Liver (tissue), 9 donors: ENCODE results near the gene KCNQ5. TPM values are rescaled to one million over a fixed set of nuclear protein-coding genes. Genes with fewer than 3 reads are reported as not detected.

Source experiments
- DNase-seq: peaks from one replicate; pipeline ENCODE4 v3.0.0-alpha.2; 2017; ENCODE audit warnings: low spot score
- H3K27ac ChIP-seq, 2 donors: one replicate each; pipeline ENCODE4 v1.7.0; 2013; ENCODE audit warnings: inconsistent platforms in 2 of 2, low read length in 2 of 2, control low read depth in 1 of 2, low read depth in 1 of 2, mild to moderate bottlenecking in 1 of 2
- H3K27me3 ChIP-seq, 4 donors: one replicate each; pipeline versions ENCODE4 v1.6.1 to v1.7.0; 2013; ENCODE audit warnings: low read length in 3 of 4, inconsistent platforms in 1 of 4, mild to moderate bottlenecking in 1 of 4, moderate library complexity in 1 of 4; ENCODE audit not compliant: control insufficient read depth in 4 of 4, insufficient read depth in 4 of 4
- H3K36me3 ChIP-seq, 4 donors: one replicate each; pipeline versions ENCODE4 v1.6.1 to v1.7.0; 2013; ENCODE audit warnings: low read length in 3 of 4, mild to moderate bottlenecking in 3 of 4, low read depth in 1 of 4, moderate library complexity in 1 of 4; ENCODE audit not compliant: control insufficient read depth in 4 of 4, insufficient read depth in 3 of 4
- H3K4me1 ChIP-seq, 4 donors: one replicate each; pipeline versions ENCODE4 v1.6.1 to v1.7.0; 2013; ENCODE audit warnings: low read length in 3 of 4, mild to moderate bottlenecking in 3 of 4, moderate library complexity in 1 of 4; ENCODE audit not compliant: control insufficient read depth in 4 of 4, insufficient read depth in 4 of 4
- H3K4me3 ChIP-seq, 3 donors: one replicate each; pipeline versions ENCODE4 v1.6.1 to v1.7.0; 2013; ENCODE audit warnings: low read length in 3 of 3, control low read depth in 1 of 3, low read depth in 1 of 3, mild to moderate bottlenecking in 1 of 3
- H3K9ac ChIP-seq, 2 donors: one replicate each; pipeline ENCODE4 v1.7.0; 2013; ENCODE audit warnings: low read length in 2 of 2, mild to moderate bottlenecking in 2 of 2, moderate library complexity in 2 of 2, control low read depth in 1 of 2, low read depth in 1 of 2
- H3K9me3 ChIP-seq, 4 donors: one replicate each; pipeline versions ENCODE4 v1.6.1 to v1.7.0; 2013; ENCODE audit warnings: low read length in 3 of 4; ENCODE audit not compliant: control insufficient read depth in 4 of 4
- EGR1 ChIP-seq, 2 donors: IDR thresholded peaks; 2 replicates each; pipeline ENCODE4 v1.6.1; 2016 to 2018; ENCODE audit warnings: antibody characterized with exemption in 2 of 2, low read depth in 2 of 2
- FOXA1 ChIP-seq: IDR thresholded peaks from 2 replicates; pipeline ENCODE4 v1.6.1; 2016; ENCODE audit warnings: antibody characterized with exemption
- FOXA2 ChIP-seq: IDR thresholded peaks from 2 replicates; pipeline ENCODE4 v1.6.1; 2016; ENCODE audit warnings: antibody characterized with exemption
- GABPA ChIP-seq, 2 donors: IDR thresholded peaks in 1 of 2; conservative IDR thresholded peaks in 1 of 2; 2 replicates each; pipeline ENCODE4 v1.6.1; 2016; ENCODE audit warnings: antibody characterized with exemption in 2 of 2, mild to moderate bottlenecking in 1 of 2, moderate library complexity in 1 of 2
- HNF4A ChIP-seq, 2 donors: conservative IDR thresholded peaks; 2 replicates each; pipeline ENCODE4 v1.6.1; 2016; ENCODE audit warnings: antibody characterized with exemption in 2 of 2, mild to moderate bottlenecking in 2 of 2
- HNF4G ChIP-seq: IDR thresholded peaks from 2 replicates; pipeline ENCODE4 v1.6.1; 2016; ENCODE audit warnings: antibody characterized with exemption
- JUND ChIP-seq, 2 donors: IDR thresholded peaks; 2 replicates each; pipeline ENCODE4 v1.6.1; 2016; ENCODE audit warnings: antibody characterized with exemption in 2 of 2
- NR2F2 ChIP-seq: IDR thresholded peaks from 2 replicates; pipeline ENCODE4 v1.6.1; 2016; ENCODE audit warnings: antibody characterized with exemption
- RAD21 ChIP-seq, 2 donors: IDR thresholded peaks; 2 replicates each; pipeline ENCODE4 v1.6.1; 2016; ENCODE audit warnings: antibody characterized with exemption in 2 of 2, mild to moderate bottlenecking in 2 of 2
- TAF1 ChIP-seq: conservative IDR thresholded peaks from 2 replicates; pipeline ENCODE4 v1.6.1; 2016; ENCODE audit warnings: antibody characterized with exemption, mild to moderate bottlenecking
- YY1 ChIP-seq: IDR thresholded peaks from 2 replicates; pipeline ENCODE4 v1.6.1; 2016; ENCODE audit warnings: antibody characterized with exemption, mild to moderate bottlenecking
- WGBS: extraction: QIAGEN DNeasy Blood & Tissue Kit; methylation state at CpG from one replicate; pipeline ENCODE4 v1.1.7; 2013; 5-methylcytosine and 5-hydroxymethylcytosine counted together
- polyA plus RNA-seq, 2 donors: library from polyadenylated mRNA; stranded (reverse) in 1 of 2; unstranded in 1 of 2; fragments of 200-250 nt in 1 of 2; fragments of >200 nt in 1 of 2; fragmentation: Nextera tagmentation in 1 of 2; extraction: Ambion mirVana in 1 of 2; gene quantifications; one replicate each; pipeline versions ENCODE4 v1.2.1 to v1.2.3, GENCODE V29; 2013 to 2015
- total RNA-seq, 2 donors: library from RNA; depleted of rRNA; stranded (reverse); fragments of >200 nt; gene quantifications; one replicate each; pipeline ENCODE4 v1.2.3, GENCODE V29; 2014
- TF ChIP-seq, protein P1 (sequence below): fragments of 150-350 bp; IDR thresholded peaks from 2 replicates; pipeline ENCODE4 v1.5.1; 2017; ENCODE audit warnings: improper control_type of control experiment, low read depth, low read length; ENCODE audit not compliant: missing input control
- TF ChIP-seq, protein P2 (sequence below): IDR thresholded peaks from 2 replicates; pipeline ENCODE4 v1.6.1; 2016; ENCODE audit warnings: antibody characterized with exemption
- TF ChIP-seq, protein P3 (sequence below): IDR thresholded peaks from 2 replicates; pipeline ENCODE4 v1.6.1; 2016; ENCODE audit warnings: antibody characterized with exemption
- TF ChIP-seq, protein P4 (sequence below): IDR thresholded peaks from 2 replicates; pipeline ENCODE4 v1.6.1; 2016; ENCODE audit warnings: antibody characterized with exemption, mild to moderate bottlenecking
- TF ChIP-seq, protein P5 (sequence below): IDR thresholded peaks from 2 replicates; pipeline ENCODE4 v1.6.1; 2016; ENCODE audit warnings: antibody characterized with exemption
- donor health status: healthy.
- donor health status: healthy.
- donor health status: healthy.
- donor health status: healthy.
- donor health status: healthy.

The KCNQ5 gene
- total and polyA plus RNA-seq, 4 donors = 0.02 to 1.1 (median 0.15) TPM

DNA sequence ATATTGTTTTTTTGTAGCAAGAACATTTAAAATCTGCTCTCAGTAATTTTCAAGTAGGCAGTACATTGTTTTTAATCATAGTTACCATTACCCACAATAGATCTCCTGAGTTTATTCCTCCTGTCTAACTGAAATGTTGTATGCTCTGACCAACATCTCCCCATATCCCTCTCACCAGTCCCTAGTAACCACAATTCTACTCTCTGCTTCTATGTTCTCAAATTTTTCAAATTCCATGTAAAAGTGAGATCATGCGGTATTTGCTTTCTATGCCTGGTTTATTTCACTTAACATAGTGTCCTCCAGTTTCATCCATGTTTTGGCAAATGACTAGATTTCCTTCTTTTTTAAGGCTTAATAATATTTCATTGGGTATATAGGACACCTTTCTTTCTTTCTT is 300.5 kb downstream of the KCNQ5 start:
- Histone ChIP-seq H3K9ac (no peak overlapping the region), H3K27me3 (peaks cover 0 to 7% (median 0%) of the 10 kb centered on the region in 4 donors), H3K36me3 (no peaks in the 10 kb centered on the region), H3K9me3 (no peaks in the 10 kb centered on the region), H3K4me1 (no peaks in the 10 kb centered on the region), H3K27ac (no peak overlapping the region), H3K4me3 (no peak overlapping the region)
- 90% methylated on average over 1 of the region's 1 CpG for WGBS
- TF ChIP-seq, protein P1, sequence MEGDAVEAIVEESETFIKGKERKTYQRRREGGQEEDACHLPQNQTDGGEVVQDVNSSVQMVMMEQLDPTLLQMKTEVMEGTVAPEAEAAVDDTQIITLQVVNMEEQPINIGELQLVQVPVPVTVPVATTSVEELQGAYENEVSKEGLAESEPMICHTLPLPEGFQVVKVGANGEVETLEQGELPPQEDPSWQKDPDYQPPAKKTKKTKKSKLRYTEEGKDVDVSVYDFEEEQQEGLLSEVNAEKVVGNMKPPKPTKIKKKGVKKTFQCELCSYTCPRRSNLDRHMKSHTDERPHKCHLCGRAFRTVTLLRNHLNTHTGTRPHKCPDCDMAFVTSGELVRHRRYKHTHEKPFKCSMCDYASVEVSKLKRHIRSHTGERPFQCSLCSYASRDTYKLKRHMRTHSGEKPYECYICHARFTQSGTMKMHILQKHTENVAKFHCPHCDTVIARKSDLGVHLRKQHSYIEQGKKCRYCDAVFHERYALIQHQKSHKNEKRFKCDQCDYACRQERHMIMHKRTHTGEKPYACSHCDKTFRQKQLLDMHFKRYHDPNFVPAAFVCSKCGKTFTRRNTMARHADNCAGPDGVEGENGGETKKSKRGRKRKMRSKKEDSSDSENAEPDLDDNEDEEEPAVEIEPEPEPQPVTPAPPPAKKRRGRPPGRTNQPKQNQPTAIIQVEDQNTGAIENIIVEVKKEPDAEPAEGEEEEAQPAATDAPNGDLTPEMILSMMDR = no peak
- TF ChIP-seq FOXA2 (no peak), HNF4A (conservative IDR thresholded peaks at IDR 0.05) (no peak), JUND (IDR thresholded peaks at IDR 0.05) (no peak), HNF4G (no peak), NR2F2 (no peak), FOXA1 (no peak), YY1 (no peak), RAD21 (IDR thresholded peaks at IDR 0.05) (no peak), GABPA (IDR thresholded peaks at IDR 0.05 in 1 of 2, conservative IDR thresholded peaks at IDR 0.05 in 1 of 2) (no peak), EGR1 (IDR thresholded peaks at IDR 0.05; ENCODE audit: low read depth in 2 of 2) (no peak), TAF1 (no peak)
- TF ChIP-seq, protein P2, sequence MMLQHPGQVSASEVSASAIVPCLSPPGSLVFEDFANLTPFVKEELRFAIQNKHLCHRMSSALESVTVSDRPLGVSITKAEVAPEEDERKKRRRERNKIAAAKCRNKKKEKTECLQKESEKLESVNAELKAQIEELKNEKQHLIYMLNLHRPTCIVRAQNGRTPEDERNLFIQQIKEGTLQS = no peak
- TF ChIP-seq, protein P3, sequence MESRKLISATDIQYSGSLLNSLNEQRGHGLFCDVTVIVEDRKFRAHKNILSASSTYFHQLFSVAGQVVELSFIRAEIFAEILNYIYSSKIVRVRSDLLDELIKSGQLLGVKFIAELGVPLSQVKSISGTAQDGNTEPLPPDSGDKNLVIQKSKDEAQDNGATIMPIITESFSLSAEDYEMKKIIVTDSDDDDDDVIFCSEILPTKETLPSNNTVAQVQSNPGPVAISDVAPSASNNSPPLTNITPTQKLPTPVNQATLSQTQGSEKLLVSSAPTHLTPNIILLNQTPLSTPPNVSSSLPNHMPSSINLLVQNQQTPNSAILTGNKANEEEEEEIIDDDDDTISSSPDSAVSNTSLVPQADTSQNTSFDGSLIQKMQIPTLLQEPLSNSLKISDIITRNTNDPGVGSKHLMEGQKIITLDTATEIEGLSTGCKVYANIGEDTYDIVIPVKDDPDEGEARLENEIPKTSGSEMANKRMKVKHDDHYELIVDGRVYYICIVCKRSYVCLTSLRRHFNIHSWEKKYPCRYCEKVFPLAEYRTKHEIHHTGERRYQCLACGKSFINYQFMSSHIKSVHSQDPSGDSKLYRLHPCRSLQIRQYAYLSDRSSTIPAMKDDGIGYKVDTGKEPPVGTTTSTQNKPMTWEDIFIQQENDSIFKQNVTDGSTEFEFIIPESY = no peak
- TF ChIP-seq, protein P4, sequence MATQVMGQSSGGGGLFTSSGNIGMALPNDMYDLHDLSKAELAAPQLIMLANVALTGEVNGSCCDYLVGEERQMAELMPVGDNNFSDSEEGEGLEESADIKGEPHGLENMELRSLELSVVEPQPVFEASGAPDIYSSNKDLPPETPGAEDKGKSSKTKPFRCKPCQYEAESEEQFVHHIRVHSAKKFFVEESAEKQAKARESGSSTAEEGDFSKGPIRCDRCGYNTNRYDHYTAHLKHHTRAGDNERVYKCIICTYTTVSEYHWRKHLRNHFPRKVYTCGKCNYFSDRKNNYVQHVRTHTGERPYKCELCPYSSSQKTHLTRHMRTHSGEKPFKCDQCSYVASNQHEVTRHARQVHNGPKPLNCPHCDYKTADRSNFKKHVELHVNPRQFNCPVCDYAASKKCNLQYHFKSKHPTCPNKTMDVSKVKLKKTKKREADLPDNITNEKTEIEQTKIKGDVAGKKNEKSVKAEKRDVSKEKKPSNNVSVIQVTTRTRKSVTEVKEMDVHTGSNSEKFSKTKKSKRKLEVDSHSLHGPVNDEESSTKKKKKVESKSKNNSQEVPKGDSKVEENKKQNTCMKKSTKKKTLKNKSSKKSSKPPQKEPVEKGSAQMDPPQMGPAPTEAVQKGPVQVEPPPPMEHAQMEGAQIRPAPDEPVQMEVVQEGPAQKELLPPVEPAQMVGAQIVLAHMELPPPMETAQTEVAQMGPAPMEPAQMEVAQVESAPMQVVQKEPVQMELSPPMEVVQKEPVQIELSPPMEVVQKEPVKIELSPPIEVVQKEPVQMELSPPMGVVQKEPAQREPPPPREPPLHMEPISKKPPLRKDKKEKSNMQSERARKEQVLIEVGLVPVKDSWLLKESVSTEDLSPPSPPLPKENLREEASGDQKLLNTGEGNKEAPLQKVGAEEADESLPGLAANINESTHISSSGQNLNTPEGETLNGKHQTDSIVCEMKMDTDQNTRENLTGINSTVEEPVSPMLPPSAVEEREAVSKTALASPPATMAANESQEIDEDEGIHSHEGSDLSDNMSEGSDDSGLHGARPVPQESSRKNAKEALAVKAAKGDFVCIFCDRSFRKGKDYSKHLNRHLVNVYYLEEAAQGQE = no peak
- TF ChIP-seq, protein P5, sequence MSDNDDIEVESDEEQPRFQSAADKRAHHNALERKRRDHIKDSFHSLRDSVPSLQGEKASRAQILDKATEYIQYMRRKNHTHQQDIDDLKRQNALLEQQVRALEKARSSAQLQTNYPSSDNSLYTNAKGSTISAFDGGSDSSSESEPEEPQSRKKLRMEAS = no peak
- DNase-seq = no peak

DNA sequence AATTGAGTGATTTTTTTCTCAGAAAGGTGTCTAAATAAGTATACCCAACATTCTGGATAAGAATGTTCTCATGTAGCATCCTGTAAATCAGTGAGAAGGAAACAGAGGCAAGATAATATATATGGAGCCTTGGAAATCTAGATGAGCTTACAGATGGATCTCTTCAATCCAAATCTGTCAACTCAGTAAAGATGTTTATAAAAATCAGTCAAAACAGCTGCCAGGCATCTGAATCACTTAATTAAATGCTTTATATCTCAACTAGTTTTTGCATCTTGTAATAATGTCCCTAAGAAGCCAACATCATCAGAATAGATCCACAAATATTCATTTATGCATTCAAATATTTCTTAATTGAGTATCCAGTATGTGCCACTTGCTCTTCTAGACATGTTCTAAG is 303.3 kb downstream of the KCNQ5 start:
- H3K4me1 ChIP-seq = no peaks in the 10 kb centered on the region
- H3K36me3 ChIP-seq = no peaks in the 10 kb centered on the region
- H3K9me3 ChIP-seq = no peaks in the 10 kb centered on the region
- no peak overlapping the region for H3K27ac ChIP-seq
- no peak for DNase-seq
- TF ChIP-seq EGR1 (IDR thresholded peaks at IDR 0.05; ENCODE audit: low read depth in 2 of 2) = no peak
- TF ChIP-seq, protein P4 = no peak
- no peak overlapping the region for H3K9ac ChIP-seq
- peaks cover 0 to 7% (median 0%) of the 10 kb centered on the region in 4 donors for H3K27me3 ChIP-seq
- no peak overlapping the region for H3K4me3 ChIP-seq
